Measurements from ENCODE around the gene TESPA1. TPM values are rescaled to one million over a fixed set of nuclear protein-coding genes. Genes with fewer than 3 reads are reported as not detected.

TESPA1 gene
- total and polyA plus RNA-seq, 2 of the 8 experiments (the other 6 are each of a cell fraction or from before 2014, with no cell fraction given) = not detected

DNA sequence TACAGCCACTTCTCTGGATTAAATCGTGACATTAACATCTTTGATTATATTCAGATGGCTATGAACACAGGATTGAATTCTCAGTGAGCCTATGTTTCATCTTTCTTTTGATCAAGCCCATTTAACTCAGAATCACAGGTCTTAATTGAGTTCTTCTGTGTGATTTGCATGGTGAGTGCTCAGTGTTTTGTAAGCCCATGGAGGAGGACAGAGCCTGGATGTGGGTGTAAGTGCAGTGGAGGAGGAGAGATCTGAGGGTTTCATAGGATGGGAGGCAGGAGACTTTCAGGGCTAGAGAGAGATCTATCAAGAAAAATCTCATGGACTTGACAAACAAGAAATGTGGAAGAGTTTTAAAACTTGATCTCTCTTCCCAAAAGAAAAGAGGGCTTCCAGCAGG lies 5.3 kb upstream of the TESPA1 start:
- Histone ChIP-seq H2BK20ac (ENCODE audit: low read length) (no peak overlapping the region), H3K18ac (ENCODE audit: extremely low read depth, low read length) (no peak overlapping the region), H3K9me3 (ENCODE audit: insufficient read depth in 2 of 2, low read depth in 1 of 2, low read length in 1 of 2) (no peaks in the 10 kb centered on the region), H3K36me3 (ENCODE audit: control insufficient read depth in 2 of 4, insufficient read depth in 4 of 4, low read length in 3 of 4) (no peaks in the 10 kb centered on the region), H2AK5ac (ENCODE audit: low read depth, low read length) (no peak overlapping the region), H2AFZ (ENCODE audit: low read length) (no peak overlapping the region), H4K5ac (ENCODE audit: insufficient read length, low read depth, low read length) (no peak overlapping the region), H2BK120ac (replicated peaks; ENCODE audit: low read depth, low read length) (no peak overlapping the region), H3K4me2 (ENCODE audit: insufficient read depth in 1 of 2, low read depth in 2 of 2, low read length in 2 of 2) (no peak overlapping the region), H3K4me3 (ENCODE audit: extremely low read depth in 1 of 4, insufficient read depth in 2 of 4, low read depth in 3 of 4, low read length in 4 of 4) (no peak overlapping the region), H3K27me3 (replicated peaks in 1 of 4; ENCODE audit: control insufficient read depth in 3 of 4, extremely low read depth in 1 of 4, insufficient read depth in 3 of 4, low read length in 3 of 4) (no peaks in the 10 kb centered on the region), H3K9ac (replicated peaks in 1 of 4; ENCODE audit: extremely low read depth in 1 of 4, low read depth in 3 of 4, low read length in 3 of 4) (no peak overlapping the region), H4K91ac (replicated peaks; ENCODE audit: insufficient read length, low read length) (no peak overlapping the region), H4K20me1 (replicated peaks in 1 of 2; ENCODE audit: control insufficient read depth in 1 of 2, insufficient read depth in 2 of 2, low read length in 2 of 2) (no peaks in the 10 kb centered on the region), H3K23ac (ENCODE audit: insufficient read length) (no peak overlapping the region), H4K8ac (ENCODE audit: extremely low read depth, insufficient read depth, low read length) (no peak overlapping the region), H3K14ac (ENCODE audit: insufficient read length) (no peak overlapping the region), H3K4ac (replicated peaks; ENCODE audit: insufficient read length, low read depth, low read length) (no peak overlapping the region), H3K23me2 (ENCODE audit: low read depth, low read length) (no peaks in the 10 kb centered on the region; the same call in 1 of the 2 replicates), H3K27ac (ENCODE audit: low read depth, low read length) (no peak overlapping the region), H3K56ac (replicated peaks; ENCODE audit: insufficient read length, low read depth, low read length) (no peak overlapping the region), H3K79me2 (ENCODE audit: control insufficient read depth in 1 of 2, insufficient read depth in 2 of 2, low read length in 2 of 2) (no peaks in the 10 kb centered on the region), H2BK12ac (ENCODE audit: low read depth, low read length) (no peak overlapping the region), H3K4me1 (replicated peaks in 1 of 4; ENCODE audit: control insufficient read depth in 3 of 4, insufficient read depth in 4 of 4, low read length in 3 of 4) (no peaks in the 10 kb centered on the region), H3K79me1 (ENCODE audit: low read depth, low read length) (no peaks in the 10 kb centered on the region), H2BK15ac (ENCODE audit: low read length) (no peak overlapping the region), H2BK5ac (ENCODE audit: low read depth, low read length) (no peak overlapping the region)
- CTCF ChIA-PET (ENCODE audit: partially characterized antibody) = interaction anchor here (0.8 to 1.2 kb wide), 2 partner anchors 82 to 241 kb away, joined by 3 read pairs; no protein-coding TSS in a partner anchor
- WGBS, 2 experiments (ENCODE audit: extremely low coverage in 1 of 2, insufficient coverage in 1 of 2, insufficient read length in 1 of 2, insufficient replicate concordance in 2 of 2, low coverage in 1 of 2, low lambda C conversion rate in 2 of 2, missing lambda C conversion rate in 1 of 2) = 81% methylated on average over 1 of the region's 1 CpG; no CpG with 5 or more reads in 1 of the 2 experiments
- DNase-seq (ENCODE audit: low read depth in 1 of 2, low spot score in 2 of 2) (no peak), FAIRE-seq (no peak)
- POLR2A ChIA-PET (ENCODE audit: partially characterized antibody) = no interaction called here
- TF ChIP-seq TCF12 (IDR thresholded peaks at IDR 0.05; ENCODE audit: low read depth, low read length) (no peak), SP4 (IDR thresholded peaks at IDR 0.05; ENCODE audit: low read length) (no peak), EZH2 (IDR thresholded peaks at IDR 0.05; ENCODE audit: low read depth, low read length, severe bottlenecking) (no peak), POLR2AphosphoS5 (IDR thresholded peaks at IDR 0.05; ENCODE audit: low read depth, low read length) (no peak), RXRA (IDR thresholded peaks at IDR 0.05; ENCODE audit: insufficient read depth, low read depth, low read length) (no peak)
- TF ChIP-seq, protein P1, sequence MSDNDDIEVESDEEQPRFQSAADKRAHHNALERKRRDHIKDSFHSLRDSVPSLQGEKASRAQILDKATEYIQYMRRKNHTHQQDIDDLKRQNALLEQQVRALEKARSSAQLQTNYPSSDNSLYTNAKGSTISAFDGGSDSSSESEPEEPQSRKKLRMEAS (IDR thresholded peaks at IDR 0.05) = no peak
